Peyer's patch (tissue), 4 donors: ENCODE results near the gene KISS1R. TPM values are rescaled to one million over a fixed set of nuclear protein-coding genes. Genes with fewer than 3 reads are reported as not detected.
A peak's percentile ranks its signal among the peaks of the same experiment; 100 is the strongest.

Experiments used
- DNase-seq, 3 donors: peaks; one replicate each; pipeline ENCODE4 v3.0.0-alpha.2; 2017 to 2019
- H3K27ac ChIP-seq, 4 donors: fragments of 200-600 bp; sonication (generic); one replicate each; pipeline ENCODE4 v1.5.1; 2016 to 2019
- H3K27me3 ChIP-seq, 2 donors: fragments of 200-600 bp; sonication (generic); one replicate each; pipeline ENCODE4 v1.5.1; 2019
- H3K36me3 ChIP-seq, 3 donors: fragments of 200-600 bp; sonication (generic); one replicate each; pipeline ENCODE4 v1.5.1; 2016 to 2019
- H3K4me1 ChIP-seq, 4 donors: fragments of 200-600 bp; sonication (generic); one replicate each; pipeline ENCODE4 v1.5.1; 2016 to 2019
- H3K4me3 ChIP-seq, 4 donors: fragments of 200-600 bp; sonication (generic); 1 replicate in 3 of 4; 2 replicates in 1 of 4; pipeline ENCODE4 v1.5.1; 2016 to 2019; ENCODE audit warnings: mild to moderate bottlenecking in 1 of 4
- H3K9me3 ChIP-seq, 4 donors: fragments of 200-600 bp; sonication (generic); one replicate each; pipeline ENCODE4 v1.5.1; 2016 to 2019; ENCODE audit warnings: mild to moderate bottlenecking in 1 of 4
- POLR2A ChIP-seq, 2 donors: fragments of 450-650 bp; IDR thresholded peaks; one replicate each; pipeline ENCODE4 v1.5.1; 2017; ENCODE audit warnings: antibody characterized with exemption in 2 of 2, mild to moderate bottlenecking in 2 of 2, moderate library complexity in 2 of 2
- total RNA-seq, 4 donors: library from RNA; depleted of rRNA; stranded (reverse); fragments of >200 nt; gene quantifications; one replicate each; pipeline ENCODE4 v1.1.0, GENCODE V29; 2016
- TF ChIP-seq, protein P1 (sequence below), 6 experiments: fragments of 450-650 bp in 4 of 6; fragments of 200-600 bp in 2 of 6; sonication (generic) in 1 of 6; IDR thresholded peaks; one replicate each; pipeline ENCODE4 v1.5.1; 2017 to 2019; ENCODE audit warnings: antibody characterized with exemption in 6 of 6, mild to moderate bottlenecking in 3 of 6, moderate library complexity in 1 of 6

Gene KISS1R
- total RNA-seq, 4 donors from 2014 or later = not detected

GRCh38 chr19:907183-907853, 9.8 kb upstream of the KISS1R start:
- Histone ChIP-seq H3K9me3 (no peaks in the 10 kb centered on the region), H3K4me1 (peaks cover 0 to 29% (median 20%) of the 10 kb centered on the region in 4 donors), H3K4me3 (no peak overlapping the region), H3K36me3 (no peaks in the 10 kb centered on the region), H3K27ac (peak overlapping the region in 2 of 4 donors; percentile 83 to 89), H3K27me3 (no peaks in the 10 kb centered on the region)
- TF ChIP-seq, protein P1, sequence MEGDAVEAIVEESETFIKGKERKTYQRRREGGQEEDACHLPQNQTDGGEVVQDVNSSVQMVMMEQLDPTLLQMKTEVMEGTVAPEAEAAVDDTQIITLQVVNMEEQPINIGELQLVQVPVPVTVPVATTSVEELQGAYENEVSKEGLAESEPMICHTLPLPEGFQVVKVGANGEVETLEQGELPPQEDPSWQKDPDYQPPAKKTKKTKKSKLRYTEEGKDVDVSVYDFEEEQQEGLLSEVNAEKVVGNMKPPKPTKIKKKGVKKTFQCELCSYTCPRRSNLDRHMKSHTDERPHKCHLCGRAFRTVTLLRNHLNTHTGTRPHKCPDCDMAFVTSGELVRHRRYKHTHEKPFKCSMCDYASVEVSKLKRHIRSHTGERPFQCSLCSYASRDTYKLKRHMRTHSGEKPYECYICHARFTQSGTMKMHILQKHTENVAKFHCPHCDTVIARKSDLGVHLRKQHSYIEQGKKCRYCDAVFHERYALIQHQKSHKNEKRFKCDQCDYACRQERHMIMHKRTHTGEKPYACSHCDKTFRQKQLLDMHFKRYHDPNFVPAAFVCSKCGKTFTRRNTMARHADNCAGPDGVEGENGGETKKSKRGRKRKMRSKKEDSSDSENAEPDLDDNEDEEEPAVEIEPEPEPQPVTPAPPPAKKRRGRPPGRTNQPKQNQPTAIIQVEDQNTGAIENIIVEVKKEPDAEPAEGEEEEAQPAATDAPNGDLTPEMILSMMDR (IDR thresholded peaks at IDR 0.05) = no peak
- no peak for TF ChIP-seq POLR2A (IDR thresholded peaks at IDR 0.05)
- DNase-seq = peak in 2 of 3 donors; percentile 84

DNA sequence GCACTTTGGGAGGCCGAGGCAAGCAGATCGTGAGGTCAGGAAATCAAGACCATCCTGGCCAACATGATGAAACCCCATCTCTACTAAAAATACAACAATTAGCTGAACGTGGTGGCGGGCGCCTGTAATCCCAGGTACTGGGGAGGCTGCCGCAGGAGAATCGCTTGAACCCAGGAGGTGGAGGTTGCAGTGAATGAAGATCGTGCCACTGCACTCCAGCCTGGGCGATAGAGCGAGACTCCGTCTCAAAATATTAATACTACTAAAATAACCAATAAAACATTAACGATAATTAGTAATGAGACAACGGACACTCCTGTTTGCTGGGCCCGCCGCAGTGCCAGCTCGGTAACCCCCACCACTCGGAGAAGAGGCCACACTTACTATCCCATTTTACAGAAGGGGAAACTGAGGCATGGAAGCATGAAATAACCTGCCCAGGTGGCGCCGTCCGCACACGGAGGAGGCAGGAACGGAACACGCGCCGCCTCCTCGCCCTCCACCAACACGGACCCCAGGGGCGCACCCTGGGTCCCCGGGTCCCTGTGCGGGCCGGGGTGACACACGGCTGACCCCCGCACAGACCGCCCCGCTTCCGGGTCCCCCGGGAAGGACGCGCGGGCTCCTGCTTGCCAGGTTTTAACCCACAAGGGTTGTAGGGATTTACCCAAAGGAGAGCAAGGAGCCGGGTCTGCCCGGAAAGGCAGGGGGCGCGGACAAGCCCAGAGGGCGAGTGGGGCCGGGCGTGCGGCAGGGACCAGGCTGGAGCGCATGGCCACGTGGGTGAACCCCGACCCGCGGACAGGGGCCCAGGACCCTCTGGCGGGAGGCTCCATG, 5.7 kb upstream of the KISS1R start:
- Histone ChIP-seq H3K4me3 (no peak overlapping the region), H3K27ac (peak overlapping the region in 3 of 4 donors; percentile 22 to 99 (median 93))
- no peak for DNase-seq

DNA sequence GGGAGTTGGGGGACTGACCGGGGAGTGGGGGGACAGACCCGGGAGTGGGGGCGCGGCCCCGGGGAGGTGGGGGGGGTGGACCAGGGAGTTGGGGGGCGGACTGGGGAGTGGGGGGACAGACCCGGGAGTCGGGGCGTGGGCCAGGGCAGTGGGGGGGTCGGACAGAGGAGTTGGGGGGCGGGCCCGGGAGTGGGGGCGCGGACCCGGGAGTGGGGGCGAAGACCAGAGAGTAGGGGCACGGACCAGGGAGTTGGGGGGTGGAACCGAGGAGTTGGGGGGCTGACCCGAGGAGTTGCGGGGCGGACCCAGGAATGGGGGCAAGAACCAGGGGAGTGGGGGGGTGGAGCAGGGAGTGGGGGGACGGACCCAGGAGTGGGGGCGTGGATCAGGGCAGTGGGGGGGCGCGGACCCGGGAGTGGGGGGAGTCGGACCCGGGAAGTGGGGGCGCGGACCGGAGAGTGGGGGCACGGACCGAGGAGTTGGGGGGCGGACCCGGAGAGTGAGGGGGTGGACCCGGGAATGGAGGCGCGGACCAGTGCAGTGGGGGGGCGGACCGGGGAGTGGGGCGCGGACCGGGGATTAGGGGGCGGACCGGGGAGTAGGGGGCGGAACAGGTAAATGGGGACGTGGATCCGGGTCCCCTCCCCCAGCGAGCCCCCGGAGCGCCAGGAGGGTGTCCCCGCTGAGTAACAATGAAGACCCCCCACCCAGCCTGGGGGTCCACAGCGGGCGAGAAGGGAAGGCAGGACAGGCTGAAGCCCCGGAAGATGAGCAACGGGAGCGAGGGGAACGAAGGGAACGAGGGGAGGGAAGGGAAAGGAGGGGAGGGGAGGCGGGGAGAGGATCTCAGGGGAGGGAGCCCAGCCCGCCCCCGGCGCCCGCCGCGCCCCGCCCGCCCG, 4.7 kb upstream of the KISS1R start:
- peaks cover 0 to 13% of the 10 kb centered on the region in 2 donors for H3K27me3 ChIP-seq
- DNase-seq = peak in 2 of 3 donors; percentile 57 to 76
- H3K4me3 ChIP-seq = peak overlapping the region; percentile 82 to 97 (median 84)
- TF ChIP-seq, protein P1 (IDR thresholded peaks at IDR 0.05) = no peak
- TF ChIP-seq POLR2A (IDR thresholded peaks at IDR 0.05) = no peak
- no peaks in the 10 kb centered on the region for H3K36me3 ChIP-seq
- peak overlapping the region; percentile 92 to 99 (median 95) for H3K27ac ChIP-seq
- H3K4me1 ChIP-seq = peaks cover under 1 to 40% (median 29%) of the 10 kb centered on the region in 4 donors
- no peaks in the 10 kb centered on the region for H3K9me3 ChIP-seq

More for the DNA sequence above, 5.7 kb upstream of the KISS1R start:
- TF ChIP-seq, protein P1 (IDR thresholded peaks at IDR 0.05) = no peak
- no peak for TF ChIP-seq POLR2A (IDR thresholded peaks at IDR 0.05)
- Histone ChIP-seq H3K27me3 (peaks cover 0 to 2% of the 10 kb centered on the region in 2 donors), H3K36me3 (no peaks in the 10 kb centered on the region), H3K9me3 (no peaks in the 10 kb centered on the region), H3K4me1 (peaks cover 0 to 34% (median 24%) of the 10 kb centered on the region in 4 donors)

DNA sequence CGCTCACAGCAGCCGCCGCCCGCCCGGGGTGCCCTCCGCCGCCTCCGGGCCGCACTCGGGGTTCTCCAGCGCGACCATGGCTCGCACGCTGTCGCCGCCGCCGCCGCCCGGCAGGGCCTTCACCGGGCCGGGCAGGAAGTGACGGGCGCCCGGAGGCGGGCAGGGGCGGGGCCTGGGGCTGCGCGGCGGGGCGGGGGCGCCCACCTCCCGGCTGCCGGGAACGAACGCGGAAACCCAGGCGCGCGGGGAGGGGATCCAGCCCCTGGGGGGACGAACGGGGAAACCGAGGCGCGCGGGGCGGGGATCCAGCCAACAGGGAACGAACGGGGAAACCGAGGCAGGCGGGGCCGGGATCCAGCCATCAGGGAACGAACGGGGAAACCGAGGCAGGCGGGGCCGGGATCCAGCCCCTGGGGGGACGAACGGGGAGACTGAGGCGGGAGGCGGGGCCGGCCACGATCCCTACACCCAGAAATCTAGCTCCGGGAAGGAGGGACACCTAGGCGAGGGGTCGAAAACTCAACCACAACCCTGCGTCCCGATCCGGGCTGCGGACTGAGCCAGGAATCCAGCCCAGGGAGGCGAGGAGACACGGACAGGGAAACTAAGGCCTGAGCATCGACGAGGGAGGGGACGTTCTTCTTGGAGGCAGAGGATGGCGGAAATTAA, 3.9 kb upstream of the KISS1R start, which contains the start of gene R3HDM4:
TSS of gene R3HDM4 (minus strand) at position 140 of the 669 bp plus-strand sequence. CDS start at position 78, 62 bp downstream.
- H3K27me3 ChIP-seq = peaks cover 0 to 20% of the 10 kb centered on the region in 2 donors
- H3K9me3 ChIP-seq = no peaks in the 10 kb centered on the region
- peak; percentile 80 to 93 (median 91) for DNase-seq
- H3K4me1 ChIP-seq = peaks cover 6 to 47% (median 31%) of the 10 kb centered on the region in 4 donors
- peak within 1 kb of the TSS; percentile 92 to 99 (median 95) for H3K27ac ChIP-seq
- TF ChIP-seq, protein P1 (IDR thresholded peaks at IDR 0.05) = no peak
- peak; percentile 43 to 45 for TF ChIP-seq POLR2A (IDR thresholded peaks at IDR 0.05)
- peak within 1 kb of the TSS; percentile 82 to 97 (median 84) for H3K4me3 ChIP-seq
- no peaks in the 10 kb centered on the region for H3K36me3 ChIP-seq
